NCI-H146 (cell line): Measurements from ENCODE around the gene ZNF790.
A peak's percentile ranks its signal among the peaks of the same experiment; 100 is the strongest.

ENCODE experiments used
- DNase-seq: peaks from one replicate; lab custom pipeline; 2025; lab: John Stamatoyannopoulos, UW

The ZNF790 gene

DNA sequence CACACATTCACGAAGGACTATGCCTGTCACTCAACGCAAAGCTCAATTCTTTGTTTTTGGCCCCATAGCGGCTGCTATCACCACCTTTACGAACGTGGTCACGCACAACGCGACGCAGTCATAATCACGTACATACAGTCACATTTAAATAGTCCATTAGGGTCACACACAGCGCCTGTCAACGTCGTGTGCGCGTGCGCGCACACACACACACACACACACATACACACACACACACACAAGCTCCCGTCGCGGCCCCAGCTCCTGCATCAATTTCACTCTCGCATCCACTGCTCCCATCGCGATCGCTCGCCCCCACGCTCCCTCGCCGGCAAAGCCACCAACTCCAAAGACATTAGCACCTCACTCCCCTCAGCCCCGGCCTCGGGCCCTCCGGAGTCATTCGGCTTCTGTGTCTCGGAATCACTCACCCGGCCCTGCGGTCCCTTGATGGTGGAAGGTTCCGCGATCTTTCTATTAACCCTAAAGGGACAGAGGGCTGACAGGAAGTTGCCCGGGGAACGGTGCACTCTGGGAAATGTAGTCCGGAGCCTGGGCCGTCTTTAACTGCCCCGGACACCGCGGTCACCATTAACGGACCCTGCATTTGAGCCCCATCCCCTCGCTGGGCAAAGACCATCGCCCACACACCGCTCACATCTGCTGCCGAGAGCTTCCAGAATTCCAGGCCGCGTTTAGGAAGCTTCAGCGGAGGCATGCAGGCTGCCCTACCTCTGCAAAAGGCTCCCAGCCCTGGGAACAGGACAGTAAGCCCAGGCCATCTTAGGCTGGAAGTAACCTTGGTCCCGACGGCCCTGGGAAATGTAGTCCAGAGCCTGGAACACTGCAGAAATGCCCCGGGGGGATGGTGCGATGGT lies at the start of gene ZNF790:
TSS of gene ZNF790 (minus strand) at position 482 of the 878 bp plus-strand sequence. CDS start 12,768 bp downstream, outside the sequence.
- peak; percentile 93 for DNase-seq

- no peak for DNase-seq
Measured at GRCh38 chr19:36876993-36877938, 39.1 kb upstream of the ZNF790 start.

- DNase-seq: no peak
Measured at GRCh38 chr19:36851898-36852297, 13.7 kb upstream of the ZNF790 start.

DNA sequence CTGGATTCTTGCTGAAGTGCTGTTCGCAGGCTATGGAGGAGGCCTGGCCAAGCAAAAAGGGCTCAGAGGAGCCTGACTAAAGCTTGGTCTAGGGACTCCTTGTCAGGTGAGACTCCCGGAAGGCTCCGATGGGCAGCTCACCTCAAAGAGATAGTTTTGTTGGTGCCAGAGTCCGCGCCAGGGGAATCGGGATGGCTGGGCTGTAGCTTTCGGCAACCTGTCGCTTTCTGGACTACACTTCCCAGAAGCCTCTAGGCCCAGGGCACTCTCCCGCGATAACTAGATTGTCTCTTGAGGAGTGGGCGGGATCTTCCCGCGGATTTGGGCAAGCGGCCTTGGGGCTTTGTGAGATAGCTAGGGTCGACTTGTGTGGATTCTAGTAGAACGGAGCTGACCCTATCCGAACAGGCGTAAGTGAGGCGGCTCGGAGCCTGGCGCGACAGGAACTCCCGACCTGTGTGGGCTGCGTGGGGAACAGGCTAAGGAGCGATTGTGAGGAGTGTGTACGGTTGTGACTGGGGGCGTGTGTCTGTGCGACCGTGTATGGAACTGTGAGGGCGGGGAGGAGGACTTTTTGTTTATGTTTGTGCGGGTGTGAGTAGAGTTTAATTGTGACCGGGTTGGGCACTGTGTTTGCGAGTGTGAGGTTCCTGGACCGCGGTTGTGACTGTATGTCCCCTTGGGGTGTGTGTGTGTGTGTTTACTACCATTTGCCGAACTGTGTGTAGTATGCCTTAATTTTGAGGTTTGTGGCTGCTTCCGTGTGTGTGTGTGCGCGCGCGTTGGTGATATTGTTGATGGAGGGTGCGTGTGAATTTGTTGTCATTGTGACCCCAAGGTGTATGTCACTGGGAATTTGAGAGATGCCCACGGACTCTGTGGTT lies 12.6 kb upstream of the ZNF790 start, which contains the start of gene ZNF345:
TSS of gene ZNF345 (plus strand) at position 318 of the 884 bp plus-strand sequence. CDS start 25,955 bp downstream, outside the sequence.
- DNase-seq: peak; percentile 97

DNA sequence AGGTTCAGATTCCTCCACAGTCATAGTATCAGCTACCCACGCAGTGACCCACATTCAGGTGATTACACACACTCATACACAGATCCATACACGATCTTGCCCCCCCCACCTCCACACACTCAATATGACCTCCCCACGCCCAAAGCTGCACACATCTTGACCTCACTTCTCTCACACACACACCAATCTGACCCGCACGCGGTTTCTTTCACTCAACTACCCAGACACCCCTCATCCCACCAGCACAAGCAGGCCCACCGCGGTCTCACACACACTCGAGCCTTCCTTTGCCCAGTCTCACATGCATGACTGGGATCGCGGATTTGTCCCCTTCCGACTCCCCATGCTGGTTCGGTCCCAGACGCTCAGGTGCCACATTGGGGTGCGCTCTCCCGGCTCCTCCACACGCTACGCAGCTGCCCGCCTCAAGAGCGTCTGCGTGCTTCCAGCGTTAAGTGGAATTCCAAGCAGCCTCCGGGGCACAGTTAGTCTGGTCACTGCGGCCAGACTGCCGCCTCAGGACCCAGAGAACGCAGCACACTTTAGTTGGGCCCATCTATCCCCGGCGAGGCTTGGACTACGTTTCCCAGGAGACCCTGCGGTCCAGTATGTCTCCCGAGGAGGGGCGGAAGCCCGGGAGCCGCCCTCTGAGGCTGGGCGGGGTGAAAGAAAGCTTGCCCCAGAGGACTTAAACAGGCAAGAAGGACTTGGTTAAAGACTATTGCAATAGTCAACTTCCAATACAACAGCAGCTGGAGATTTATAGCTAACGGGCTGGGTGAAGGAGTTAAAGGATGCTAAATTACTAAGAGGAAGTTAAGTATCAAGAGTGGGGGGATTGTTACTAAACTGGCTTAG lies 11.7 kb upstream of the ZNF790 start:
- DNase-seq: peak; percentile 92

GRCh38 chr19:36847968-36848367 lies 9.8 kb upstream of the ZNF790 start:
- no peak for DNase-seq

GRCh38 chr19:36838784-36839324 lies 667 bp upstream of the ZNF790 start:
- DNase-seq: no peak

DNA sequence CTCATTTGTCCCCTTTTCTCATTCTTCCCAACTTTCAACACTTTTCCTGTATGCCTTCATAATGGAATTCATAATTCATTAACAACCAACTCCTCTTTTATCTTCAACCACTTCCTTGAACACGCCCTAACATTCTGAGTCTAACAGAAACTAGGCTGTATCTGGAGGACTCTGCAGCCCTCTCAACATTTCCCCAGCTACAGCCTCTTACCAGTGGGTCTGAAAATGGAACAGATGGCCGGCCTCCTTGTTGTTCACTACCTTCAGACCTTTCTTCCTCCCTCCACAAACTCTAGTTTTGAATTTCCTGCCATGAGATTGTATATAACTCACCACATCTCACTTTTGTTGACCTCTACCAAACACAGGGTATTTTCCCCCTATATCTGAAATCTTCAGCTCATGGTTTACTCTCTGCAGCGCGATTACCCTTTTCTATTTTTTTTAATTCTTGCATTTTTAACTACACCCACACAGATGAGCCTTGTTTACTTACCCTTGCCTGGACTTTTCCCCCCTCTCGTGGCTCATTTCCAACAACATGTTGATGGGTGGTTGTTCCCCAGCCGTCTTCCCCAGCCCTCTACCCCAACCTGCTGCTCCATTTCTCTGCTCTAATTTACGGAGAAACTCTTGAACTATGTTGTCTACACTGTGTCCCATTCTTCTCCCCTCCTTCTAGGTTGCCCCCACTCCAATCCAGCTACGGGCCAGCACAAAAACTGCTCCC lies 846 bp downstream of the ZNF790 start:
- DNase-seq: no peak

DNA sequence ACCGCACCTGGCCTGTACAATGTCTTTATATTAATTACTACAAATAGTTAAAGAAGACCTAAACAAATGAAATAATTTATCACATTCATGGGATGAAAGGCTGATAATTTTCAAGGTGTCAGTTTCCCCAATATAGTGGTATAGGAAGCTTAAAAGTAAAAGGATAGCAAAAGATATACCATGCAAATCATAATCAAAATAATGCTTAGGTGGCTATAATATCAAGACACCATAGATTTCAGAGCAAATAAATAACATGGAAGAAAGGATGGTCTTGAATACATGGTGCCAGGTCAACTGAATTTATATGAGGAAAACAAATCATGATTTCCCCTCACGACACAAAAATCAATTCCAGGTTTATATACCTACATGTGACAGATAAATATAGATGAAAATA lies 4.8 kb downstream of the ZNF790 start:
- no peak for DNase-seq

DNA sequence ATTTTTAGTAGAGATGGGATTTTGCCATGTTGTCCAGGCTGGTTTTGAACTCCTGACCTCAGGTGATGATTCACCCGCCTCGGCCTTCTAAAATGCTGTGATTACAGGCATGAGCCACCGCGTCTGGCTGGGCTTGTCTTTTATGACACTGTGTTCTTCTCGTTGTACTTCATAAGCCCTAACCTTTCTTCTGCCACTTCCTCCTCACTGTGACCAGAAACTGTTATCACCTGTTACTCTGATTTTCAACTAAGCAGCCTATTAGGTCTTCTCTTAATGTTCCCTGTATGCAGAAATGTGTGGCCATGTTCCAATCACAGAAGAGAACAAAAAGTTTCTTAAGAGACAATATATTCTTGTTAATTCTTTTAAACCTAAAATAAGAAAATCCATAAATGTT lies 16.4 kb downstream of the ZNF790 start:
- DNase-seq: no peak

DNA sequence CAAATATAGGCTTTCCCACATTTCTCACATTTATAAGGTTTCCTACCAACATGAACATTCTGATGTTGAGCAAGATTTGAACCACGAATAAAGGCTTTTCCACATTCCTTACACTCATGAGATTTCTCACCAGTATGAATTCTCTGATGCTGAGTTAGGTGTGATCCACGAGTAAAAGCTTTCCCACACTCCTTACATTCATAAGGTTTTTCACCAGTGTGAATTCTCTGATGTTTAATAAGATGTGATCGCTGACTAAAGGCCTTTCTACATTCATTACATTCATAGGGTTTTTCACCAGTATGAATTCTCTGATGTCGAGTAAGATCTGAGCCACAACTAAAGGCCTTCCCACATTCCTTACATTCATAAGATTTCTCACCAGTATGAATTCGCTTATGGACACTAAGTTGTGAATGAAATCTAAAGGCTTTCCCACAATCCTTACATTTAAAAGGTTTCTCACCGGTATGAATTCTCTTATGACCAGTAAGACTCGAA lies 19.0 kb downstream of the ZNF790 start:
- no peak for DNase-seq

GRCh38 chr19:36807029-36807428 lies 31.2 kb downstream of the ZNF790 start:
- DNase-seq: no peak

DNA sequence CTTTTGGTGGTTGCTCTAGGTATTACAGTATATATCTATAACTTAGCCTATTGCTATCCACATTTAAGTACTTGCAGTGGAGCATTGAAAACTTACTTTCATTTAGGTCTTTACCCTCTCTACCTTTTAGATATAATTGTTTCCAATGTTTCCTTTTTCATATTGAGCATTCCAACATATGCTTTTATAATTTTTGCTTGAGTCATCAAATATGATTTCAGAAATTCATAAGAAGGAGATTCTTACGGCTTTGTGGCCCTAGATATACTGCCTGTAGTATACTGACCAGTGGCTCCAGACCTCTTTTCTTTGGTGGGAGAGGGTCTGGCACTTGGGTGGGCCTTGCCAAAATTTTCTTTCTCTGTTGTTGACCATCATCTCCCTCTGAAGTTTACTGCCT lies 32.8 kb downstream of the ZNF790 start:
- DNase-seq: no peak

GRCh38 chr19:36797786-36798108 lies 40.4 kb downstream of the ZNF790 start:
- DNase-seq: no peak

GRCh38 chr19:36796714-36796992 lies 41.5 kb downstream of the ZNF790 start:
- no peak for DNase-seq

GRCh38 chr19:36791420-36792141 lies 46.6 kb downstream of the ZNF790 start:
- peak; percentile 40 for DNase-seq

DNA sequence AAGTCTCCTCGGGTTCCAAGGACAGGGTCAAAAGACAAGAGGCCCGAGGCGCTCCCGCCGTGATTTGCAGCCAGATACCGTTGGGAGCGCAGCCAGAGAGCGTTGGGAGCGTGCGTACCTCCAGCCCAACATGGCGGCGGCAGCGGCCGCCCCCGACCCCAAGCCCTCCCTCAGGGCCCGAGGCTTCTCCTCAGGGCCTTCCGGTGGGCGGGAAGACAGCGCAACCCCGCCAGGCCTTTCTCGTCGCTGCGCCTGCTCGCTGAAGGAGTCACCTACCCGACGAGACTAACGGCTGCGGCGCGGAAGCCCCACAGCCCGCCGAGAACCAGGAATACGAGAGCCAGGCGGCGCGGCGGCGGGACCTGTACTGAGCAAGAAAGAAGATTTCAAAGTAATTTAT lies 62.4 kb downstream of the ZNF790 start:
- no peak for DNase-seq

DNA sequence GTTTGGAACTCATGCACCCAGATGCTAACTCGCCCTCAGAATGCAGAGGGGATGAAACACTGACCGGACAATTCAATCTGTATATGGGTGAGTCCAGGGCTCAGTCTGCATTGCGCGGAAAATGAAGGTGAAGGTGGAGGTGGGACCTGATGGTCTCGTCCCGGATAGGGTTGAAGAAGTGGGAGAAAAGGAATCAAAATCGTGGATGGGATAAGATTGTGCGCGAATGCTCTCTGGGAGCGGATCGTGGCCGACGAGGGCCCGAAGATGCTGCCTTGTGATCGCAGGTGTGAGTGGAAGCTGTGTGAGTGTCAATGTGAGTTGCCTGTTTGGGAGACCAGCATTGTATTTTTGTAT lies 65.0 kb downstream of the ZNF790 start:
- no peak for DNase-seq
